Limb (tissue), 2 donors: ENCODE results near the gene KLHL42.
A peak's percentile ranks its signal among the peaks of the same experiment; 100 is the strongest.
"Not testable (repeated sequence)": the region's sequence is repeated elsewhere in the genome, so short reads cannot be mapped to it uniquely, and the experiment has no call there.

ENCODE experiments used
- DNase-seq, 2 donors: peaks; one replicate each; pipeline ENCODE4 v3.0.0-alpha.2; 2016; ENCODE audit errors: extremely low spot score in 2 of 2

The KLHL42 gene

GRCh38 chr12:27814851-27815591 lies 35.0 kb downstream of the KLHL42 start:
- DNase-seq, result no peak

GRCh38 chr12:27817766-27818165 lies 37.7 kb downstream of the KLHL42 start:
- DNase-seq, result no peak

GRCh38 chr12:27818401-27818918 lies 38.4 kb downstream of the KLHL42 start:
- DNase-seq, result no peak

GRCh38 chr12:27820564-27820963 lies 40.5 kb downstream of the KLHL42 start:
- DNase-seq, result no peak

- peak; percentile 43 to 66 for DNase-seq
Observed at GRCh38 chr12:27821259-27821973, 41.4 kb downstream of the KLHL42 start.

- DNase-seq, result no peak
Observed at GRCh38 chr12:27822076-27822712, 42.2 kb downstream of the KLHL42 start.

GRCh38 chr12:27823038-27823437 lies 43.0 kb downstream of the KLHL42 start:
- no peak for DNase-seq

GRCh38 chr12:27824126-27824842 lies 44.3 kb downstream of the KLHL42 start:
- no peak for DNase-seq

- no peak for DNase-seq
Observed at GRCh38 chr12:27826076-27826475, 46.0 kb downstream of the KLHL42 start.

- DNase-seq, result no peak
Observed at GRCh38 chr12:27828196-27828595, 48.2 kb downstream of the KLHL42 start.

- DNase-seq, result no peak
Observed at GRCh38 chr12:27838543-27839185, 58.6 kb downstream of the KLHL42 start.

- DNase-seq, result no peak
Observed at GRCh38 chr12:27840229-27840999, 60.4 kb downstream of the KLHL42 start.

- no peak for DNase-seq
Observed at GRCh38 chr12:27841392-27841882, 61.4 kb downstream of the KLHL42 start.

- peak in 1 of 2 donors; percentile 47 for DNase-seq
Observed at GRCh38 chr12:27843714-27844245, 63.7 kb downstream of the KLHL42 start.

GRCh38 chr12:27844366-27845090 lies 64.5 kb downstream of the KLHL42 start:
- DNase-seq, result peak in 1 of 2 donors; percentile 38

GRCh38 chr12:27845187-27845586 lies 65.2 kb downstream of the KLHL42 start:
- no peak for DNase-seq

- DNase-seq, result not testable (repeated sequence)
Observed at GRCh38 chr12:27845706-27846105, 65.7 kb downstream of the KLHL42 start.

- not testable (repeated sequence) for DNase-seq
Observed at GRCh38 chr12:27847293-27847692, 67.3 kb downstream of the KLHL42 start.

GRCh38 chr12:27851311-27851710 lies 71.3 kb downstream of the KLHL42 start:
- DNase-seq, result no peak
